ENCODE measurements around the gene TSPAN16.

The TSPAN16 gene

GRCh38 chr19:11261431-11261970 lies 34.5 kb upstream of the TSPAN16 start:
- peak overlapping the region; percentile 64 for H3K4me3 ChIP-seq (replicated peaks; ENCODE audit: low read depth, low read length)
- no peak for DNase-seq (ENCODE audit: extremely low read depth, low read depth)
- no peak for TF ChIP-seq CTCF (IDR thresholded peaks at IDR 0.05; ENCODE audit: low read depth, low read length, missing control alignments)

GRCh38 chr19:11261971-11262839 lies 33.8 kb upstream of the TSPAN16 start, which contains the start of gene DOCK6:
TSS of gene DOCK6 (minus strand) at chr19:11262524. CDS start at chr19:11262440, 84 bp downstream.
- peak; percentile 25 for TF ChIP-seq CTCF (IDR thresholded peaks at IDR 0.05; ENCODE audit: low read depth, low read length, missing control alignments)
- peak within 1 kb of the TSS; percentile 64 for H3K4me3 ChIP-seq (replicated peaks; ENCODE audit: low read depth, low read length)
- DNase-seq (ENCODE audit: extremely low read depth, low read depth), result no peak

GRCh38 chr19:11263726-11264125 lies 32.2 kb upstream of the TSPAN16 start:
- no peak for TF ChIP-seq CTCF (IDR thresholded peaks at IDR 0.05; ENCODE audit: low read depth, low read length, missing control alignments)
- H3K4me3 ChIP-seq (replicated peaks; ENCODE audit: low read depth, low read length), result no peak overlapping the region
- no peak for DNase-seq (ENCODE audit: extremely low read depth, low read depth)

GRCh38 chr19:11264452-11265176 lies 31.3 kb upstream of the TSPAN16 start:
- DNase-seq (ENCODE audit: extremely low read depth, low read depth), result no peak
- TF ChIP-seq CTCF (IDR thresholded peaks at IDR 0.05; ENCODE audit: low read depth, low read length, missing control alignments), result no peak
- H3K4me3 ChIP-seq (replicated peaks; ENCODE audit: low read depth, low read length), result no peak overlapping the region

GRCh38 chr19:11265177-11265784 lies 30.7 kb upstream of the TSPAN16 start:
- TF ChIP-seq CTCF (IDR thresholded peaks at IDR 0.05; ENCODE audit: low read depth, low read length, missing control alignments), result no peak
- H3K4me3 ChIP-seq (replicated peaks; ENCODE audit: low read depth, low read length), result no peak overlapping the region
- no peak for DNase-seq (ENCODE audit: extremely low read depth, low read depth)

GRCh38 chr19:11265785-11266236 lies 30.1 kb upstream of the TSPAN16 start:
- no peak for TF ChIP-seq CTCF (IDR thresholded peaks at IDR 0.05; ENCODE audit: low read depth, low read length, missing control alignments)
- H3K4me3 ChIP-seq (replicated peaks; ENCODE audit: low read depth, low read length), result no peak overlapping the region
- DNase-seq (ENCODE audit: extremely low read depth, low read depth), result no peak

Measured in HFF-Myc (cell line).